Activated B cell treated with CpG ODN at 0.5 μM for 24 hours (primary cell): ENCODE measurements around the gene PSMD13. TPM values are rescaled to one million over a fixed set of nuclear protein-coding genes. Genes with fewer than 3 reads are reported as not detected.
A peak's percentile ranks its signal among the peaks of the same experiment; 100 is the strongest.
"Not testable (repeated sequence)": the region's sequence is repeated elsewhere in the genome, so short reads cannot be mapped to it uniquely, and the experiment has no call there.

Experiments used
- ATAC-seq: fragments of 200-7000 bp; cut with Tn5 transposase; one replicate; pipeline ENCODE4 v1.10.0; 2021; ENCODE audit warnings: low read depth, mild to moderate bottlenecking, moderate library complexity
- CTCF ChIA-PET: fragments of 350-600 bp; sonication (Branson Sonifier 250); formaldehyde crosslinking; loops from one replicate; lab custom pipeline; 2021; ENCODE audit warnings: antibody characterized with exemption; lab: Charles Lee
- POLR2A ChIA-PET: fragments of 350-600 bp; sonication (Branson Sonifier 250); formaldehyde crosslinking; loops from one replicate; lab custom pipeline; 2021; ENCODE audit warnings: antibody characterized with exemption; lab: Charles Lee
- DNase-seq: peaks from one replicate; pipeline ENCODE4 v3.0.0; 2022
- H3K27ac Mint-ChIP-seq: one replicate; pipeline ENCODE4 v1.8.0; 2020; ENCODE audit warnings: mixed read lengths
- H3K27me3 Mint-ChIP-seq: one replicate; pipeline ENCODE4 v1.8.0; 2021; ENCODE audit warnings: mixed read lengths
- H3K36me3 Mint-ChIP-seq: one replicate; pipeline ENCODE4 v1.8.0; 2021; ENCODE audit warnings: low read depth, mixed read lengths
- H3K4me1 Mint-ChIP-seq: one replicate; pipeline ENCODE4 v1.8.0; 2021; ENCODE audit warnings: mixed read lengths
- H3K4me3 Mint-ChIP-seq: one replicate; pipeline ENCODE4 v1.8.0; 2020; ENCODE audit warnings: mild to moderate bottlenecking, mixed read lengths
- H3K9me3 Mint-ChIP-seq: one replicate; pipeline ENCODE4 v1.8.0; 2020; ENCODE audit warnings: mixed read lengths
- CTCF ChIP-seq: fragments of 200-600 bp; IDR thresholded peaks from one replicate; pipeline ENCODE4 v1.8.0; 2022; ENCODE audit warnings: antibody characterized with exemption, mild to moderate bottlenecking
- intact Hi-C: fragments of 100-400 bp; cut with micrococcal nuclease; formaldehyde crosslinking; loops from one replicate; pipeline ENCODE4 v1.15.1; 2024
- total RNA-seq: library from RNA; stranded (reverse); gene quantifications from 2 replicates; pipeline ENCODE4 v1.2.3, GENCODE V29; 2022

PSMD13 gene
- total RNA-seq, 1 donor from 2014 or later = 149 TPM

- ChIA-PET POLR2A (interaction anchor here (1.0 to 6.5 kb wide), 3 partner anchors 10 to 34 kb away, joined by 3 to 74 read pairs (median 5); no protein-coding TSS in a partner anchor), CTCF (no interaction called here)
- Mint-ChIP-seq H3K27me3 (peaks cover 30% of the 10 kb centered on the region), H3K36me3 (peaks cover 1% of the 10 kb centered on the region), H3K4me1 (peaks cover 35% of the 10 kb centered on the region), H3K9me3 (no peaks in the 10 kb centered on the region), H3K4me3 (no peak overlapping the region), H3K27ac (no peak overlapping the region)
- intact Hi-C loops = loop anchor here (5.0 kb wide), 1 partner anchor 47 kb away; the partner anchor contains the start of genes PSMD13 and SIRT3
- ATAC-seq (no peak), DNase-seq (no peak)
- no peak for TF ChIP-seq CTCF
Measured at GRCh38 chr11:284105-285020, 47.6 kb downstream of the PSMD13 start.

GRCh38 chr11:285021-285893, 48.5 kb downstream of the PSMD13 start:
- no peak for TF ChIP-seq CTCF
- no peaks in the 10 kb centered on the region for H3K9me3 Mint-ChIP-seq
- ChIA-PET CTCF (no interaction called here), POLR2A (interaction anchor here (0.7 to 6.5 kb wide), 3 partner anchors 11 to 67 kb away, joined by 5 to 74 read pairs (median 7); no protein-coding TSS in a partner anchor)
- peaks cover 38% of the 10 kb centered on the region for H3K4me1 Mint-ChIP-seq
- peaks cover 30% of the 10 kb centered on the region for H3K27me3 Mint-ChIP-seq
- no peak overlapping the region for H3K27ac Mint-ChIP-seq
- ATAC-seq = no peak
- H3K4me3 Mint-ChIP-seq = no peak overlapping the region
- intact Hi-C loops = loop anchor here (5.0 kb wide), 1 partner anchor 48 kb away; the partner anchor contains the start of genes PSMD13 and SIRT3
- no peak for DNase-seq
- peaks cover 1% of the 10 kb centered on the region for H3K36me3 Mint-ChIP-seq

- Mint-ChIP-seq H3K27me3 (peaks cover 30% of the 10 kb centered on the region), H3K9me3 (no peaks in the 10 kb centered on the region), H3K4me1 (peaks cover 35% of the 10 kb centered on the region), H3K36me3 (peaks cover 1% of the 10 kb centered on the region), H3K27ac (no peak overlapping the region), H3K4me3 (no peak overlapping the region)
- ChIA-PET CTCF (no interaction called here), POLR2A (interaction anchor here (0.7 kb wide), 1 partner anchor 66 kb away, joined by 7 read pairs; no protein-coding TSS in a partner anchor)
- no peak for DNase-seq
- TF ChIP-seq CTCF = no peak
- intact Hi-C loops = loop anchor here (5.0 kb wide), 1 partner anchor 49 kb away; the partner anchor contains the start of genes PSMD13 and SIRT3
- ATAC-seq = no peak
Measured at GRCh38 chr11:285894-286220, 49.1 kb downstream of the PSMD13 start.

- peaks cover 21% of the 10 kb centered on the region for H3K27me3 Mint-ChIP-seq
- H3K4me3 Mint-ChIP-seq = peak overlapping the region; percentile 82
- ChIA-PET POLR2A (interaction anchor here (0.6 to 3.6 kb wide), 4 partner anchors 8 to 68 kb away, joined by 3 to 35 read pairs (median 4); no protein-coding TSS in a partner anchor), CTCF (interaction anchor here (0.5 kb wide), 1 partner anchor 55 kb away, joined by 3 read pairs; no protein-coding TSS in a partner anchor)
- DNase-seq = peak; percentile 14
- not testable (repeated sequence) for H3K9me3 Mint-ChIP-seq, H3K36me3 Mint-ChIP-seq, H3K27ac Mint-ChIP-seq, ATAC-seq
- H3K4me1 Mint-ChIP-seq = peaks cover 22% of the 10 kb centered on the region
- intact Hi-C loops = loop anchor here (5.0 kb wide), 1 partner anchor 50 kb away; the partner anchor contains the start of genes PSMD13 and SIRT3
Measured at GRCh38 chr11:286977-287820, 50.4 kb downstream of the PSMD13 start.
